HAP-1 (cell line): ENCODE results near the gene ANK3.

ENCODE experiments used
- DNase-seq, 2 experiments: peaks; one replicate each; pipeline ENCODE4 v3.0.0-alpha.2; 2016 to 2020; ENCODE audit warnings: low spot score in 2 of 2
- H3K27me3 ChIP-seq: fragments of 250-450 bp; sonication (Bioruptor Pico); 2 replicates; pipeline ENCODE4 v1.5.1; 2020; ENCODE audit warnings: low read depth, mild to moderate bottlenecking, moderate library complexity
- H3K36me3 ChIP-seq: fragments of 250-450 bp; sonication (Bioruptor Pico); replicated peaks from 2 replicates; pipeline ENCODE4 v1.5.1; 2020; ENCODE audit warnings: mild to moderate bottlenecking
- H3K4me1 ChIP-seq: fragments of 250-450 bp; sonication (Bioruptor Pico); 2 replicates; pipeline ENCODE4 v1.5.1; 2020; ENCODE audit warnings: mild to moderate bottlenecking
- H3K4me3 ChIP-seq: fragments of 250-450 bp; sonication (Bioruptor Pico); 2 replicates; pipeline ENCODE4 v1.5.1; 2020; ENCODE audit warnings: mild to moderate bottlenecking, moderate library complexity
- H3K9me3 ChIP-seq: fragments of 250-450 bp; sonication (Bioruptor Pico); 2 replicates; pipeline ENCODE4 v1.5.1; 2020; ENCODE audit warnings: mild to moderate bottlenecking, moderate library complexity
- in situ Hi-C: fragments of 300-500 bp; cut with MboI; formaldehyde crosslinking; loops from 3 replicates; pipeline ENCODE4 v1.14.3; 2020; ENCODE audit warnings: low sequenced_read_pairs, inconsistent platforms, mixed read lengths

ANK3 gene

DNA sequence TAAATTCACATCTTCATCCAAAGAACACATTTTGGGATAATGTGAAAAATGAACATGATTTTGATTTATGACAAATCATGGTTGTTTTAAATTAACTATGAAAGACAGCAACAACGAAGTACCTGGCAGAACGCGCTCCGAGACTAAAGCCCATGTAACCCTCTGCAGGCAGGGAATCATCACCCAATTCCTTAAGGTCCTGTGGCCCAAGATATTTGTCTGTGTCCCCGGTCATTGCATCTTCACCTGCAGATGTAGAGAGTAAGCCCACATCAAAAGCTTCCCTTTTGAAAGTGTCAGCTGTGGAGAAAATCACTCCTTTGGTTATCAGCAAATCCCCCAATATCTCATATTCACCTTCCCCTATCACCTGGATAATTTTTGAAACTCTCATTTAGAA is 250.8 kb downstream of the ANK3 start:
- Histone ChIP-seq H3K4me1 (peaks cover 31% of the 10 kb centered on the region), H3K36me3 (no peaks in the 10 kb centered on the region), H3K4me3 (peak overlapping the region; percentile 42), H3K27me3 (no peaks in the 10 kb centered on the region), H3K9me3 (no peaks in the 10 kb centered on the region)
- DNase-seq: no peak
- in situ Hi-C loops: no loop called here

DNA sequence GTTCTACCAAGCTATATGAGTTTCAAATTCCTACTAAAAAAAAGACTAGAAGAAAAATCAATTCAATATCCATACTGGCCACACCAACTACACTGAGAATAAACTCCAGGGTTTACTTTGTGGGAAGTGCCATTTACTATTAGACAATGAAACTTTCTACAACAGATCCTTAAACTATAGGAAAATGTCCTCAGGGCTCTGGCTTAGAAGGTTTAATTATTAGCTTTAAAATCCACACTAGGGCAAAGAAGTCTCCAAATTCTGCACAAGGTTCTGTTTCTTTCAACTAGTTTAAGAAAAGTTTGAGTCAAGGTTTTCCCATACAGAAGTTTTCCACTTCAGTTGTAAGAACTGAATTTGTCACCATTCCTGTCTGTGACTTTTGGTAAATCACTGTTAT is 251.6 kb downstream of the ANK3 start:
- Histone ChIP-seq H3K9me3 (no peaks in the 10 kb centered on the region), H3K27me3 (no peaks in the 10 kb centered on the region), H3K36me3 (no peaks in the 10 kb centered on the region), H3K4me3 (peak overlapping the region; percentile 42), H3K4me1 (peaks cover 27% of the 10 kb centered on the region)
- in situ Hi-C loops: no loop called here
- peak in 1 of 2 experiments; percentile 77 for DNase-seq

DNA sequence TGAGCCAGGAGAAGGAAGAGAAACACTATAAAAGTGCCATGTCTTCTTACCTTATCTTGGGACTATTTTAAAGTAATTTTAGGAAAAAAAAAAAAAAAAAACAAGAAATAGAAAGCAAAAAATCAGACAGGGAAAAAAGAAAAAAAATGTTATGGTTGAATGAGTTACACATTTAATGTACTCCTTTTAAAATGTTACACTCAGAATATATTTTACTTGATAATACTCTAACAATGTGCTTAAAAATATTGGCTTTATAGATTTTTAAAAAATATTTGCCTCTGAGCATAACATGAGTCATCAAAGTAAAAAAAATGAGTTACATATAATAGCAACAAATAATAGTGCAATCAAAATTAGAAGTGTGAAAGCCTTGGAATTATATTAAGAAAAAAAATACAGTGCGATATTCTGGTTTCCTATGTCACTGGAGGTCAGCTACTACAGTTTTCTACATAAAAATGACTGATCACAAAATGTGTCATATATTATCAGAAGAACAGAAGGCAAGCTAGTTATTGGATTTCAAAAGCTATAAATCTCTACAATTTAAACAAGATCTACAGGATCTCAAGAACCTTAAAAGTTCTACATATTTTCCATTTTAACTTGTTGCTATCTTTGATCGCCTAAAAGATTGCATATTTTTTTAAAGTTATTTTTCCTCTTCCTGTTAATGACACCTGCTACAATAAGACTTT is 252.2 kb downstream of the ANK3 start:
- in situ Hi-C loops: no loop called here
- no peaks in the 10 kb centered on the region for H3K9me3 ChIP-seq
- H3K4me3 ChIP-seq: no peak overlapping the region
- no peaks in the 10 kb centered on the region for H3K36me3 ChIP-seq
- no peaks in the 10 kb centered on the region for H3K27me3 ChIP-seq
- H3K4me1 ChIP-seq: peaks cover 24% of the 10 kb centered on the region
- no peak for DNase-seq

DNA sequence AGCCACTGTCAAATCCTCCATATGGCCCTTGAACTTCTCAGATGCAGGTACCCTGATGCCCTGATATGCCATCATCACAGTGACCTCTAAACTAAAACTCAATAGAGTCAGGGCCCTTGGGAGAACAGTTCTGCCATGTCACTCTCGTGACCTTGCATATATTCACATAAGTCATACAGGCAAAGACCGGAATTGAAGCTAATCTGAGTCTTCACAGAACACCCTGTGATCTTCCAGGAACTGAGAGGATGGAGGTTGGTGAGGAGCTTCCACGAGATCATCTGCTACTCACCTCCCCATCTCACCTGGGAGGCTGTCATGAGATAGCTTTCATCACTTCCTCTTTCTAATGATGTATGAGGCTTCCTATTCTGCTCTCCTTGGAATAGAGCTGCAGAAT is 254.7 kb downstream of the ANK3 start:
- no peak for DNase-seq
- Histone ChIP-seq H3K4me3 (no peak overlapping the region), H3K4me1 (peaks cover 21% of the 10 kb centered on the region)

DNA sequence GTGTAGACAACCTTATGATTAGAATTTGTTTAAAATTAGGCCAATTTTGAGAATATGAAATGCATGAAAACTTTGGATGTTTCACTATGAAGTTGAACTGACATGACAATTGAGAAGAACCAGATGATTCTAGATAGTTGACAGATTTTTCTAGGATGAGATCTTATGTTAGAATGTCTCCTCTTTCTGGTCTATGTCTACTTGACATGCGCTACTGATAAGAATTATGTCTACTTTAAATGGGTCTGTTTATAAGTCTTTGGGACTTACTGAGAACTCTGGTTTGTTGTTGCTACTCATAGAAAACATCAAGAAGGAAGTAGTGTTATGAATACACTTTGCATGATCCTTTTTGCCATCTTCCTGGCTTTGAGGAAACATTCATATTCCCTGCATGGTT is 255.1 kb downstream of the ANK3 start:
- DNase-seq: no peak
- Histone ChIP-seq H3K4me3 (no peak overlapping the region), H3K27me3 (no peaks in the 10 kb centered on the region), H3K4me1 (peaks cover 25% of the 10 kb centered on the region), H3K9me3 (no peaks in the 10 kb centered on the region), H3K36me3 (no peaks in the 10 kb centered on the region)
- in situ Hi-C loops: no loop called here

More for the DNA sequence above, 254.7 kb downstream of the ANK3 start:
- Histone ChIP-seq H3K27me3 (no peaks in the 10 kb centered on the region), H3K9me3 (no peaks in the 10 kb centered on the region), H3K36me3 (no peaks in the 10 kb centered on the region)
- in situ Hi-C loops: no loop called here

DNA sequence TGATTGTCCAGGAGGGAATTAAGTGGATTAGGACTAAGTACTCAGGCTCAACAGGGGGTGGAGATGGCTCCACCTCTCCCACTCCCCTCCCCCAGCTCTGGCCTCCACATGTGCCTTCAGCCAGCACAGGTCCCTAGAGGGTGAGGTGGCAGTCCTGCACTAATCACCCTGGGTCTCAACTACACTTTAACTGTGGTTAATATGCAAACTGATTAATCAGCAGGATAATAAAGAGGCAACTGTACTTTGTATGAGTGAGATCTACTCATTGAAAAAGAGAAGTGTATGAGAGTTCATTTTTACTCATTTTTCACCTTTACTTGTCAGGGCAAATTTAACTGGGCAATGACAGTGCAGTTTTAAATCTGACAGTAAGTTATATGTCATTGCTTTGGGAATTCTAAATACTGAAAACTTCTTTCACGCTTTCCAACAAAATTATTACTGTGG is 259.5 kb downstream of the ANK3 start:
- Histone ChIP-seq H3K9me3 (no peaks in the 10 kb centered on the region), H3K4me1 (peaks cover 11% of the 10 kb centered on the region), H3K36me3 (no peaks in the 10 kb centered on the region), H3K27me3 (no peaks in the 10 kb centered on the region), H3K4me3 (no peak overlapping the region)
- peak; percentile 54 to 76 for DNase-seq
- in situ Hi-C loops: no loop called here

DNA sequence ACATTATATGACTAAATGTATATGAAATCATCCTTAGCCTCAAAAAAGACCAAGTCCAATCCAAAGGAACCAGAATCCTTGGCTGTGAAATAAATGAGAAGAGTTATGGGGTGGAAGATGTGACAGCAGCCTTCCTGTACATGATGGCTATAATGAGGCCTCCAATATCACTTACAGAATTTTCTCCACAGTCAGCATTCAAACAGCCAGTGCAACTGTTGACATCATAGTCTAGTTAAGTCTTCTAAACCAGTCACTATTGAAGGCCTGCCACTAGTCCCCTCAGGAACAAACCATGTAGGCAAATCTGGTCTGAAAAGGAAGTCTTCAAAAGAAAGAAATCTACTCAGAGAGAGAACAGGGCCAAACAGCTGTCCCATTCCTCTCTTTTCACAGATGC is 263.8 kb downstream of the ANK3 start:
- H3K36me3 ChIP-seq: no peaks in the 10 kb centered on the region
- peaks cover 14% of the 10 kb centered on the region for H3K4me1 ChIP-seq
- no peak overlapping the region for H3K4me3 ChIP-seq
- no peak for DNase-seq
- no peaks in the 10 kb centered on the region for H3K27me3 ChIP-seq
- H3K9me3 ChIP-seq: no peaks in the 10 kb centered on the region
- in situ Hi-C loops: no loop called here

DNA sequence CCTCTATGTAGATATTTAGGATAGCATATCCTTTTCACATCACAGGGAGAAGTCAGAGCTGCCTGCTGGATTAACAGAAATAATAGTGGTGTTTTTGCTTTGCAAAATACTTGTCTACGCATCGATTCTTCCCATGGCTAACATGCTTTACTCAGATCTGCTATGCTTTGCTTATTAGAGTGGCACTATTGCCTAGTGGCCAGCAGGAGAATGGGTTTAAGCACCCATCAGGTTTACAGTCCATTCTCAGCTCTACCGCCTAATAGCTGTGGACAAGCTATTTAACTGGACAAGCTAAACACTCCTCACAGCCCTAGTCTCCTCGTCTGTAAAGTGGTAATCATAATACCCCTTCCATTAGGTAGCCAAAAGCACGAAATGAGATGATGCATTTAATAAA is 265.1 kb downstream of the ANK3 start:
- DNase-seq: no peak
- no peak overlapping the region for H3K4me3 ChIP-seq
- H3K4me1 ChIP-seq: peaks cover 3% of the 10 kb centered on the region; the same call in 1 of the 2 replicates
- no peaks in the 10 kb centered on the region for H3K27me3 ChIP-seq
- H3K36me3 ChIP-seq: no peaks in the 10 kb centered on the region
- in situ Hi-C loops: no loop called here
- H3K9me3 ChIP-seq: no peaks in the 10 kb centered on the region

DNA sequence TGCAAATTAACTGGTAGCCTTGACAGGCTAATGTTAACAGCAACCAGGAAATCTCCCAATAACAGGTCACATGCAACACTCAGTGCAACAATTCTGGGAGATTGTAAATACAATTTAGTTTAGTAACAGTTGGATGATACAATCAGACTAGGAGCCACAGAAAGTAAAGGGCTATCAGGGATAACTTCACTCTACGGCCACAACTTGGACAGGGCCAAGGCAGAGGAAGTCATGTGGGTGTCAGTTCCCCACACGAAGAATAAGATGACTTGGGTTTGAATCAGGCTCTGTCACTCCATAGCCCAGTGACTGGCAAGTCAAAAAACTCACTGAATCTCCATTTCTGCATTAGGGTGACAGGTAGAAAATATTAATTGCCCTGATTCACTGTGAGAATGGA is 266.0 kb downstream of the ANK3 start:
- Histone ChIP-seq H3K4me3 (no peak overlapping the region), H3K27me3 (no peaks in the 10 kb centered on the region), H3K36me3 (no peaks in the 10 kb centered on the region), H3K9me3 (no peaks in the 10 kb centered on the region), H3K4me1 (0 out of 2 replicates have a peak, but pooled peaks cover 3% of the 10 kb centered on the region)
- no peak for DNase-seq
- in situ Hi-C loops: no loop called here

DNA sequence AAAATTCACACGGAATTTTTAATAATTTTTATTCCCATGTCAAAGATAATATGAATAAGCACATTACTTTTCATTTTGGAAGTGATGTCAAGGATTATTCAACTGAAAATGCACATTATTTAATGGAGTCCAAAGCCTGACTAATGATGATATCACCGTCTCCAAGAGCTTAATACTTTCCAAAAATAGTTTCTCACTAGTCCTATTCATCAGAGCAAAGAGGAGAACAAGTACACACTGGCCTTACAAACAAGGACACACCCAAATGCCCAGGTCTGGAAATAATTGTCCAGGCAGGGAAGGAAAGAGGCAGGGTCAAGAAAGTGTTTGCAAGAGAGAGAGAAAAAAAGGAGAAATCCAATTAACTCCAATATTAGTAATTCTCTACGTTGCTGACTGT is 266.5 kb downstream of the ANK3 start:
- no peak for DNase-seq
- Histone ChIP-seq H3K4me3 (no peak overlapping the region), H3K9me3 (no peaks in the 10 kb centered on the region), H3K4me1 (0 out of 2 replicates have a peak, but pooled peaks cover 3% of the 10 kb centered on the region), H3K27me3 (no peaks in the 10 kb centered on the region), H3K36me3 (no peaks in the 10 kb centered on the region)
- in situ Hi-C loops: no loop called here

DNA sequence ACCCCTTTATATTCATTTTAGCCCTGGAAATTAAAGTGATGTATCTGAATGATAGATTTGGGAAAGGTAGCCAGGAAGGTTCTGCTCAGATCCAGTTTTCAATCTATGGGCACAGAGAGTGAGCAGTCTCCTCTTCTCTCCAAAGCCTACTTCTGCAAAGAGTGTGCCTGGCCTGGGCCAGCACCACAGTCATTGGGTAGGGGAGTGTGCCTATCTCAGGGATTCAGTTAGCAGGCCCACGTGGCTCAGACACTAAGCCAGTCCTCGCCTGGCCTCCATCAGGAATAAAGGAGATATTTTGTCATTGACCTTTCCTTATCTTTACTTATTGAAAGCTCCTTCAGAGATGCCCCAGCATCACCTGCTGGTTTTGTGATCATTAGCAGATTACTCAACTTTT is 267.5 kb downstream of the ANK3 start:
- in situ Hi-C loops: no loop called here
- H3K27me3 ChIP-seq: no peaks in the 10 kb centered on the region
- no peak for DNase-seq

DNA sequence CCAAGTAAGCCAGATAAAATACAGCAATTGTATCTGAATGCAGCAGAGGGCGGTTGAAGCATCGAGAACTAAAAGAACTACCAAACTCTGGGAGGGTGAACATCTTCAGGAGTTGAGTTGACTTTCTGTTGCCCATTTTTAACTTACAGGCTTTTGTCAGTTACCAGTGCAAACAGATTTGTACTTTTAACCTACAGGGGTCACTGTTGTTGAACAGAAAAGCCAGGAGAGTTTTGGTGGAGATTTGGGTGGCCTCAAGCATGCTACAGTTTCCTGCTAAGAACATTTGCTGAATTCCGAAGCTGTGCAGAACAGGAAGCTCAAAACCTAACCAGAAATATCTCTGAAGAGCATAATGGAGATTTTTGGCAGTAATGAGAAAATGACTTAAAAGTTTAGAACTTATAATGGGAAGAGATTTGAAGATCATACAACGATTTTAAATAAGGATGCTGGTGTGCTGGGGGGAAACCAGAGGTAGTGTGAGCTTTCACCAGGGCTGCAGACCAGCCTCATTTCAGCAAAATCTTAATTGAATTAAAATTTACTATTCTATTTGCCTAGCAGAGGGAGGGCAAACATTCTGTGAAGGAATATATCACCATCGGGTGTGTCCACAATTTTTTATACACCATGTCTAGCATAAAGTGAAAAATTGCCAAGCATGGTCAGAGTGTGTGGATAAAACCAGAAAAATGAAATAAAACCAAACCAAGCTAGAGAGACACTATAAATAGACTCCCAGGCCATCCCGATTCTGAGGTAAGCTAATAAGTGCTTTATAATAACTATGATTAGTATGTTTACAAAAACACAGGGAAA is 274.7 kb downstream of the ANK3 start:
- peak; percentile 34 to 71 for DNase-seq
- in situ Hi-C loops: no loop called here
- Histone ChIP-seq H3K36me3 (no peaks in the 10 kb centered on the region), H3K4me1 (no peaks in the 10 kb centered on the region), H3K9me3 (no peaks in the 10 kb centered on the region), H3K27me3 (no peaks in the 10 kb centered on the region), H3K4me3 (no peak overlapping the region)

More for the DNA sequence above, 267.5 kb downstream of the ANK3 start:
- 0 out of 2 replicates have a peak, but pooled peaks cover 3% of the 10 kb centered on the region for H3K4me1 ChIP-seq
- no peak overlapping the region for H3K4me3 ChIP-seq
- no peaks in the 10 kb centered on the region for H3K36me3 ChIP-seq
- H3K9me3 ChIP-seq: no peaks in the 10 kb centered on the region

DNA sequence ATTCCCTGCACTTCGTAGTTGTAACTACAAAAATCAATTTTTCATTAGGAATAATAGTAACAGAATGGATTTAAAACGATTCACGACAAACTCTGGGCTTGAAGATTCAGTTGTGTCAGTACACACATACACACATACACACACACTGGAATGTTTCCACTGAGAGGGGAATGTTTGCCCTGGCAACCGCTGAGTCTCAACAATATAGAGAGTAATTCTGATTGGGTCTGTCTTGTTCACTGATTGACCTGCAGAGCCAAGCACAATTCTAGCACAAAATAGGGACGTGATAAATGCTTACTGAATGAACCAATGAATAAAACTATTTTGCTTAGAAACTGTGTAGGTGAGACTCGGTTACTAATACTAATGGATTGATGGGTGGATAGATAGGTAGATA is 278.9 kb downstream of the ANK3 start:
- in situ Hi-C loops: no loop called here
- Histone ChIP-seq H3K4me3 (no peak overlapping the region), H3K27me3 (no peaks in the 10 kb centered on the region), H3K36me3 (no peaks in the 10 kb centered on the region), H3K9me3 (no peaks in the 10 kb centered on the region), H3K4me1 (peaks cover 12% of the 10 kb centered on the region)
- DNase-seq: no peak

DNA sequence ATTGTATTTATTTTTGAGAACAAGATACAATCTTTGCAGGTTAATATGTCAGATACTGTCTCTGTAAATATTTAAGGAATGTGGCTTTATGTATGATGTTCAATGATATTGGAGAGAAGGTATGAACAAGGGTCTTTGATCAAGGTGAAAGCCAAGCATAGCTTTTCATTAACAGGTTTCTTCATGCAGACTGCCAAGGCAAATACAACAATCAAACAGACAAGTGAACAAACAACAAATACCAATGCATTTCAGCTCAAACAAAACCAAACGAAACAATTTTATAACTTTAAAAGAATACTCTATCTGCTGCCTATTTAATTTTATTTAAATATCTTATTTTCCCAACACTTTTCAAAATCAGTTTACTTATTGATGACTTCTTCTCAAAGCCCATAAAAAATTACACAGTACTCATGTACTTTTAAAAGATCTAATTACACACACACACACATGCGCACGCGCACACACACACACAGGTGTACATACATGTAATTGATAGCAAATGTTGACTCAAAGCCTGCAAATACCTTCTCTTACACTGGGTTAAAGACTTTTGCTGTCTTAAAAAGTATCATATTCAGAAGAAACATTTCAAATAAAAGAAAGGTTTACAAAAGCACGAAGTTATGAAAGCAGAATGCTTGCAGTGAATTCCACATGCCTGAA is 282.2 kb downstream of the ANK3 start:
- in situ Hi-C loops: no loop called here
- no peak for DNase-seq
- Histone ChIP-seq H3K4me3 (no peak overlapping the region), H3K36me3 (no peaks in the 10 kb centered on the region), H3K27me3 (no peaks in the 10 kb centered on the region), H3K4me1 (peaks cover 23% of the 10 kb centered on the region), H3K9me3 (no peaks in the 10 kb centered on the region)
